Duodenal mucosa (tissue), 2 donors: ENCODE data around the gene KLK15.
"Not testable (repeated sequence)": the region's sequence is repeated elsewhere in the genome, so short reads cannot be mapped to it uniquely, and the experiment has no call there.

Source experiments
- H3K27ac ChIP-seq: one replicate; pipeline ENCODE4 v1.7.0; 2013; ENCODE audit warnings: low read depth, low read length
- H3K27me3 ChIP-seq, 2 donors: one replicate each; pipeline ENCODE4 v1.7.0; 2013; ENCODE audit warnings: low read length in 2 of 2, control low read depth in 1 of 2; ENCODE audit not compliant: insufficient read depth in 2 of 2, control insufficient read depth in 1 of 2
- H3K36me3 ChIP-seq, 2 donors: one replicate each; pipeline ENCODE4 v1.7.0; 2013; ENCODE audit warnings: low read length in 2 of 2, control low read depth in 1 of 2; ENCODE audit not compliant: insufficient read depth in 2 of 2, control insufficient read depth in 1 of 2
- H3K4me1 ChIP-seq, 2 donors: one replicate each; pipeline ENCODE4 v1.7.0; 2013; ENCODE audit warnings: low read length in 2 of 2, control low read depth in 1 of 2; ENCODE audit not compliant: insufficient read depth in 2 of 2, control insufficient read depth in 1 of 2
- H3K4me3 ChIP-seq, 2 donors: one replicate each; pipeline ENCODE4 v1.7.0; 2013; ENCODE audit warnings: low read length in 2 of 2, low read depth in 1 of 2
- H3K9ac ChIP-seq, 2 donors: one replicate each; pipeline ENCODE4 v1.7.0; 2013; ENCODE audit warnings: low read length in 2 of 2, low read depth in 1 of 2
- H3K9me3 ChIP-seq, 2 donors: one replicate each; pipeline ENCODE4 v1.7.0; 2013; ENCODE audit warnings: low read length in 2 of 2, control low read depth in 1 of 2; ENCODE audit not compliant: control insufficient read depth in 1 of 2

Gene KLK15

DNA sequence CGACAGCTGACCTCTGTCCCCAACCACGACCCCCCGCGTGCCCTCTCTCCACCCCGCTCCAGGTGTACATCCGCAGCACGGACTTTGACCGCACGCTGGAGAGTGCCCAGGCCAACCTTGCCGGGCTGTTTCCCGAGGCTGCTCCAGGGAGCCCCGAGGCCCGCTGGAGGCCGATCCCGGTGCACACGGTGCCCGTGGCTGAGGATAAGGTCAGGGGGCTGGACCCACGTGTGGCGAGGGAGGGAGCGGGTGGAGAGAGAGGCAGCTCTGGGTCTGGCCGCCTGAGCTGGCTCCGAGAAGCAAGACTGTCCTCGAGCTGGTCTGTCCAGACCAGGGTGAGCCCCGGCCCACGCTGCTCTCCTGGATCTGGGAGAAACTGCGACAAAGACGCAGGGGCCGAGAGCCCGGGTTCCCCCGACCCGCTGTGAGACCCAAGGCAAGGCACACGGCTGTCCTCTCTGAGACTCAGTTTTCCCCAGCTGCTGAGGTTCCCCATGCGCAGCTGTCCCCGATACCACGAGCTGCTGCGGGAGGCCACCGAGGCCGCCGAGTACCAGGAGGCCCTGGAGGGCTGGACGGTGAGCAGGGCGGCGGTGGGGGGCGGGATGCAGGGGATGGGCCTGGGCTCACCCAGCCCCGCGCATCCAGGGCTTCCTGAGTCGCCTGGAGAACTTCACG is 41.6 kb downstream of the KLK15 start:
- Histone ChIP-seq H3K4me1 (peaks cover 0 to 5% of the 10 kb centered on the region in 2 donors), H3K27me3 (peaks cover 5 to 6% of the 10 kb centered on the region in 2 donors), H3K27ac (no peak overlapping the region), H3K9ac (no peak overlapping the region), H3K4me3 (no peak overlapping the region), H3K9me3 (no peaks in the 10 kb centered on the region), H3K36me3 (peaks cover 0 to under 1% of the 10 kb centered on the region in 2 donors)

- no peak overlapping the region for H3K4me3 ChIP-seq
- no peak overlapping the region for H3K27ac ChIP-seq
- H3K27me3 ChIP-seq = peaks cover 5 to 6% of the 10 kb centered on the region in 2 donors
- H3K9ac ChIP-seq = no peak overlapping the region
- H3K9me3 ChIP-seq = no peaks in the 10 kb centered on the region
- H3K36me3 ChIP-seq = no peaks in the 10 kb centered on the region
- H3K4me1 ChIP-seq = peaks cover 0 to 5% of the 10 kb centered on the region in 2 donors
These were observed 42.4 kb downstream of the KLK15 start for GRCh38 chr19:50790922-50791467.

DNA sequence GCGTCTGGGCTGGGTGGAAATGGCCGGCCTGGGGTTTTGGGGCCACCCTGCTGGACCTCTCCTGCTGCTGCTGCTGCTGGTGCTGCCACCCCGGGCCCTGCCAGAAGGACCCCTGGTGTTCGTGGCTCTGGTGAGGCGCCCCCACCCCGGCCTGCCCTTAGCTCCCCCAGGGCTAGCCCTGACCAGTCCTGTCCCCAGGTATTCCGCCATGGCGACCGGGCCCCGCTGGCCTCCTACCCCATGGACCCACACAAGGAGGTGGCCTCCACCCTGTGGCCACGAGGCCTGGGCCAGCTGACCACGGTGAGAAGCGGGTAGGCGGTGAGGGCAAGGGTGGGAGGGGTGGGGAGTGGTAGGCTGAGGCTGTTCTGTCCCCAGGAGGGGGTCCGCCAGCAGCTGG is 43.0 kb downstream of the KLK15 start, which contains the start of gene ACP4:
Gene ACP4, plus strand, starts transcription at position 20 of the 400 bp plus-strand sequence. Its CDS starts 0 bp downstream, at position 20.
- peaks cover 0 to 5% of the 10 kb centered on the region in 2 donors for H3K4me1 ChIP-seq
- no peak within 1 kb of the TSS for H3K9ac ChIP-seq
- H3K27me3 ChIP-seq = peaks cover 5 to 6% of the 10 kb centered on the region in 2 donors
- no peaks in the 10 kb centered on the region for H3K9me3 ChIP-seq
- no peaks in the 10 kb centered on the region for H3K36me3 ChIP-seq
- H3K4me3 ChIP-seq = no peak within 1 kb of the TSS
- no peak within 1 kb of the TSS for H3K27ac ChIP-seq

DNA sequence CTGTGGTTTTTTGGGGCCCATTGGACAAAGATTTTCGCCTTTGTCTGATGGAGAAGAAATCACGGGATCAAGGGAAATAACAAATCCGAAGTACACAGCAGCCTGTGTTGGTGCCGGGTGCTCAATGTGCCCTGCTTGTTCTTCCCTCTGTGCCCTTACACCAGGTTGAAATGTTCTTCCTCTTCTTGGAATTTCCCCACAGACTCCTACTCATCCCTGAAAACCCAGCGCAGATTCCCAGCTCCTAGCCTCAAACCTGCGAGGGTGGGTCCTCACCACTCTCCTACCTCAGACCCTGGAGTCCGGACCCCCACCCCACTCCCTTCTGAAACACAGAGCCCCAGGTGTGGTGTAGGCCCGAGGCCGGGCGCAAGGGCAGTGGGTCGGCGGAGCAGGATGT is 48.0 kb downstream of the KLK15 start:
- Histone ChIP-seq H3K27me3 (peaks cover 4 to 6% of the 10 kb centered on the region in 2 donors), H3K36me3 (no peaks in the 10 kb centered on the region), H3K4me1 (no peaks in the 10 kb centered on the region), H3K27ac (no peak overlapping the region), H3K9me3 (no peaks in the 10 kb centered on the region), H3K4me3 (no peak overlapping the region), H3K9ac (no peak overlapping the region)

GRCh38 chr19:50784710-50785109 is 48.7 kb downstream of the KLK15 start:
- no peak overlapping the region for H3K9ac ChIP-seq
- H3K9me3 ChIP-seq = no peaks in the 10 kb centered on the region
- H3K4me1 ChIP-seq = no peaks in the 10 kb centered on the region
- H3K4me3 ChIP-seq = no peak overlapping the region
- peaks cover 9 to 11% of the 10 kb centered on the region in 2 donors for H3K27me3 ChIP-seq
- no peaks in the 10 kb centered on the region for H3K36me3 ChIP-seq
- no peak overlapping the region for H3K27ac ChIP-seq

GRCh38 chr19:50783848-50784152 is 49.6 kb downstream of the KLK15 start:
- peaks cover 18 to 19% of the 10 kb centered on the region in 2 donors for H3K27me3 ChIP-seq
- not testable (repeated sequence) for H3K36me3 ChIP-seq, H3K9ac ChIP-seq, H3K9me3 ChIP-seq, H3K4me1 ChIP-seq, H3K4me3 ChIP-seq, H3K27ac ChIP-seq

DNA sequence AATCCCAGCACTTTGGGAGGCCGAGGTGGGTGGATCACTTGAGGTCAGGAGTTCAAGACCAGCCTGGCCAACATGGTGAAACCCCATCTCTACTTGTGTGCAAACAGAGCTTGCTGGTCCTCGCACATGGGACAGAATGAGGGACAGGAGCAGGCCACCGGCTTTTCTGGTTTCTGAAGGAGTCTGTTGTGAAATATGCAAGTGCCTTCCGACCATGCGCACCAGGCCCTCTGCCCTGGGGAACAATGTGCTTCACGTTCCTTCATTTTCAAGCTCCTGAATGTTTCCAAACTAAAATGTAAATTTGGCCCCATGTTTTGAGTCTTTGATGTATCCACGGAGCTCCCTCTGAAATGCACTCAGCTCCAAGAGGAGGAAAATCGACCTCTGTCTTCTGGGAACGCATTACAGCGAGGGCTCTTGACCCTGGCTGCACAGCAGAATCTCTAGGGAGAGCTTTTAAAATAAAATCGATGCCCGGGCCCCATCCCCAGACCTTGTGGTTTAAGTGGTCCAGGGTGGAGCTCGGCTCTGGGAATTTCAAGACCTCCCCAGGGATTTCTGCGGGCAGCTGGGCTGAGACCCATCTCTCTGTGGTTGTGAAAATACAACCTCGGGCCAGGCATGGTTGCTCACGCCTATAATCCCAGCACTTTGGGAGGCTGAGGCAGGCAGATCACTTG is 52.5 kb downstream of the KLK15 start:
- no peak overlapping the region for H3K9ac ChIP-seq
- H3K27me3 ChIP-seq = peaks cover 31 to 35% of the 10 kb centered on the region in 2 donors
- no peaks in the 10 kb centered on the region for H3K36me3 ChIP-seq
- H3K4me1 ChIP-seq = no peaks in the 10 kb centered on the region
- H3K27ac ChIP-seq = no peak overlapping the region
- H3K4me3 ChIP-seq = no peak overlapping the region
- no peaks in the 10 kb centered on the region for H3K9me3 ChIP-seq

GRCh38 chr19:50779504-50780457 is 53.6 kb downstream of the KLK15 start:
- peaks cover 31 to 35% of the 10 kb centered on the region in 2 donors for H3K27me3 ChIP-seq
- H3K27ac ChIP-seq = no peak overlapping the region
- H3K36me3 ChIP-seq = no peaks in the 10 kb centered on the region
- no peaks in the 10 kb centered on the region for H3K9me3 ChIP-seq
- no peak overlapping the region for H3K4me3 ChIP-seq
- no peak overlapping the region for H3K9ac ChIP-seq
- no peaks in the 10 kb centered on the region for H3K4me1 ChIP-seq

DNA sequence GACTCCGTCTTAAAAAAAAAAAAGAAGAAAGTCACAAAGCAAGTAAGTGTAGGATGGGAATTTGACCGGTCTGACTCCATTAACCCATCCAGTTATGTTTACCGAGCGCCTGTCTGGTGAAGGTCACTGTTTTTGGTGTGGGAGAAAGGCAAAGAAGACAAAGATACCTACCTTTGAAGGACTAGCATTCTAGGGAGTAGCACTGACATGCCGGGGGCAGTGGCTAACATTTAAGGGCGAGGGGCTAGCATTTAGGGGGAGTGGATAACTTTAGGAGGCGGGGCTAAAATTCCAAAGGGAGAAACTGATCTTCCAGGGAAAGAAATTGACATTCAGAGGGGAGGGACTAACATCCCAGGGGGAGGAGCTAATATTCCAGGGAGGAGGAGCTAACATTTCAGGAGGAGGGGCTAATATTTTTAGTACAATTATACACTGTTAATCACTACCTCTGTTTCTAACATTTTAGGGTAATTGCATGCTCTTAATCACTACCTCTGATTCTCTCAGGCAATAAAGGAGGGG is 54.4 kb downstream of the KLK15 start:
- H3K9me3 ChIP-seq = no peaks in the 10 kb centered on the region
- no peaks in the 10 kb centered on the region for H3K36me3 ChIP-seq
- H3K4me1 ChIP-seq = no peaks in the 10 kb centered on the region
- H3K4me3 ChIP-seq = no peak overlapping the region
- H3K9ac ChIP-seq = no peak overlapping the region
- H3K27ac ChIP-seq = no peak overlapping the region
- peaks cover 31 to 35% of the 10 kb centered on the region in 2 donors for H3K27me3 ChIP-seq
